Progenitor cell of endocrine pancreas (in vitro differentiated cells): ENCODE data around the gene SLCO1A2. TPM values are rescaled to one million over a fixed set of nuclear protein-coding genes. Genes with fewer than 3 reads are reported as not detected.

Source experiments
- DNase-seq: peaks from one replicate; pipeline ENCODE4 v3.0.0; 2021; ENCODE audit warnings: low spot score; ENCODE audit not compliant: unreplicated experiment
- H3K27ac Mint-ChIP-seq: 2 replicates; pipeline ENCODE4 v1.8.0; 2021; ENCODE audit warnings: mild to moderate bottlenecking, moderate library complexity, mixed read lengths
- H3K27me3 Mint-ChIP-seq: 2 replicates; pipeline ENCODE4 v1.8.0; 2021; ENCODE audit warnings: mixed read lengths
- H3K36me3 Mint-ChIP-seq: 2 replicates; pipeline ENCODE4 v1.8.0; 2022; ENCODE audit warnings: mixed read lengths; ENCODE audit not compliant: insufficient read depth
- H3K4me1 Mint-ChIP-seq: 2 replicates; pipeline ENCODE4 v1.8.0; 2021; ENCODE audit warnings: low read depth, mixed read lengths
- H3K4me3 Mint-ChIP-seq: 2 replicates; pipeline ENCODE4 v1.8.0; 2021; ENCODE audit warnings: low read depth, mild to moderate bottlenecking, moderate library complexity, mixed read lengths
- H3K9me3 Mint-ChIP-seq: 2 replicates; pipeline ENCODE4 v1.8.0; 2021; ENCODE audit warnings: low read depth, mixed read lengths
- CTCF ChIP-seq: fragments of 200-600 bp; sonication (generic); IDR thresholded peaks from one replicate; pipeline ENCODE4 v1.5.0; 2021; ENCODE audit warnings: antibody characterized with exemption, mild to moderate bottlenecking; ENCODE audit not compliant: unreplicated experiment
- total RNA-seq: library from RNA; stranded (reverse); gene quantifications from 2 replicates; pipeline ENCODE4 v1.2.1, GENCODE V29; 2021

SLCO1A2 gene
- total RNA-seq, 1 donor from 2014 or later = 14.1 TPM

DNA sequence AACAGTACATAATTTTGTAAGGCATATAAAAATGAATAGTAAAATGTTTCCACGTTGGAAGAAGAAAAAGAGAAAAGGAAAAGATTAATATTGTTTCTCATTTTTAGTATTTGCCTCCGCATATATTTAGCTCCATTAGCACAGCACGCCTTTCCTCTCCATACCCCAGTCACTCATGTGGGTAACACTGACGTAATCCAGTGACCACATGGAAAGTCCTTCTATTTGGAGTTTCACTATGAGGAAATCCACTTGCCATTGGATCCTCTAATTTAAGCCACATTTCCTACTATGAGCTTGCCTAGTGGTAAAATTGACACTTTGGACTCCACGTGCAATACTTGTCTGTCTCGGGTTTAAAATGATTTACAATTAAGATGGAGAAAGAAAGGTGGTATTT lies 5.7 kb upstream of the SLCO1A2 start:
- H3K4me3 Mint-ChIP-seq = no peak overlapping the region
- peaks cover 12% of the 10 kb centered on the region for H3K9me3 Mint-ChIP-seq
- peaks cover 1% of the 10 kb centered on the region for H3K36me3 Mint-ChIP-seq
- no peaks in the 10 kb centered on the region for H3K27me3 Mint-ChIP-seq
- no peak overlapping the region for H3K27ac Mint-ChIP-seq
- no peak for DNase-seq
- no peak for TF ChIP-seq CTCF
- no peaks in the 10 kb centered on the region for H3K4me1 Mint-ChIP-seq

- peaks cover 12% of the 10 kb centered on the region for H3K9me3 Mint-ChIP-seq
- no peaks in the 10 kb centered on the region for H3K4me1 Mint-ChIP-seq
- H3K27me3 Mint-ChIP-seq = no peaks in the 10 kb centered on the region
- no peak for TF ChIP-seq CTCF
- DNase-seq = no peak
- no peak overlapping the region for H3K27ac Mint-ChIP-seq
- peaks cover 1% of the 10 kb centered on the region for H3K36me3 Mint-ChIP-seq
- H3K4me3 Mint-ChIP-seq = no peak overlapping the region
These were observed 5.2 kb upstream of the SLCO1A2 start for GRCh38 chr12:21339921-21340320.

DNA sequence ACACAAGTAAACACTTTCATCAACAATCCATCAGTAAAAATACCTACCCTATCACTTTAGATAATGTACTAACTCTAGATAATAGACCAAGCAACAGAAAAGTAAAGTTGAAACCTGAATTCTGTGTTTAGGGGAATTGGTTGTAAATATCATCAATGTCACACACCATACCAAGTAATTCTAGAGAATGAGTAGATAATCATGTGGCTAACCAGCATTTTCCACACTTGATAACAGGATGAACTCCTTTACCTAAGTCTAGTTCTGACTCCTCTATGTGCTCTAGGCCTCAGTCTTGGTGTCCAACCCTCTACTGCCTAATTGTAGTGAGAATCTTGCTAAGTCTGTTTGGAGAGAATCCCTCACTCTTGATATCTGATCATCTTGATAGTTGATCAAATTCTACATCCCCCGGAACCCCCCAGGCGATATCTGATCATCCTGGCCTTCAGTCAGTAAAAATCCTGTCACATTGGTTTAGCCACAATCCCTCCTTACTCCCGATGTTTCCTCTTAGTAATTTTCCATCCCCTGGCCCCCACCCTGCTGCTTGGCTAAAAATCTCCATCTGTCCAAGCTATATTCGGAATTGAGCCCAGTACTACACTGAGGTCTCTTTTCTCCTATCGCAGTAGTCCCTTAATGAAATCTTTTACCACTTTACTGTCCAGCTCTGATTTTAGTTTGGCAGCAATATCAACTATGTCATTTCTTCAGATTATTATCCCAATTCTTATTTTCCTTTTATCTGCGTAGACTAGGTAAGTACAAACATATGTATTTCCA lies 3.4 kb upstream of the SLCO1A2 start:
- DNase-seq = no peak
- no peak for TF ChIP-seq CTCF
- Mint-ChIP-seq H3K4me1 (no peaks in the 10 kb centered on the region), H3K4me3 (no peak overlapping the region), H3K36me3 (peaks cover 4% of the 10 kb centered on the region), H3K27ac (no peak overlapping the region), H3K9me3 (peaks cover 16% of the 10 kb centered on the region), H3K27me3 (no peaks in the 10 kb centered on the region)

GRCh38 chr12:21337453-21337852 lies 2.7 kb upstream of the SLCO1A2 start:
- no peak for TF ChIP-seq CTCF
- H3K4me3 Mint-ChIP-seq = no peak overlapping the region
- peaks cover 23% of the 10 kb centered on the region for H3K9me3 Mint-ChIP-seq
- DNase-seq = no peak
- H3K27ac Mint-ChIP-seq = no peak overlapping the region
- peaks cover 5% of the 10 kb centered on the region for H3K36me3 Mint-ChIP-seq
- H3K4me1 Mint-ChIP-seq = no peaks in the 10 kb centered on the region
- no peaks in the 10 kb centered on the region for H3K27me3 Mint-ChIP-seq

- H3K36me3 Mint-ChIP-seq = peaks cover 10% of the 10 kb centered on the region
- TF ChIP-seq CTCF = no peak
- H3K27ac Mint-ChIP-seq = no peak overlapping the region
- no peak for DNase-seq
- no peaks in the 10 kb centered on the region for H3K27me3 Mint-ChIP-seq
- no peaks in the 10 kb centered on the region for H3K4me1 Mint-ChIP-seq
- H3K4me3 Mint-ChIP-seq = no peak overlapping the region
- peaks cover 31% of the 10 kb centered on the region for H3K9me3 Mint-ChIP-seq
These were observed 1.9 kb upstream of the SLCO1A2 start for GRCh38 chr12:21336656-21337055.
